Transverse colon (tissue), 4 donors: ENCODE measurements around the gene TRMT2A. TPM values are rescaled to one million over a fixed set of nuclear protein-coding genes. Genes with fewer than 3 reads are reported as not detected.
A peak's percentile ranks its signal among the peaks of the same experiment; 100 is the strongest.

Experiments used
- DNase-seq: peaks from one replicate; pipeline ENCODE4 v3.0.0-alpha.2; 2019
- H3K27ac ChIP-seq, 4 donors: fragments of 200-600 bp; sonication (generic); 2 replicates each; pipeline ENCODE4 v1.5.1; 2016 to 2018; ENCODE audit warnings: inconsistent platforms in 4 of 4
- H3K27me3 ChIP-seq: fragments of 200-600 bp; sonication (generic); 2 replicates; pipeline ENCODE4 v1.5.1; 2017; ENCODE audit warnings: inconsistent platforms
- H3K36me3 ChIP-seq, 4 donors: fragments of 200-600 bp; sonication (generic); 2 replicates each; pipeline ENCODE4 v1.5.1; 2017 to 2019; ENCODE audit warnings: inconsistent platforms in 4 of 4
- H3K4me1 ChIP-seq, 4 donors: fragments of 200-600 bp; sonication (generic); 2 replicates each; pipeline ENCODE4 v1.5.1; 2017 to 2020; ENCODE audit warnings: inconsistent platforms in 4 of 4
- H3K4me3 ChIP-seq, 4 donors: fragments of 200-600 bp; sonication (generic); 1 replicate in 1 of 4; 2 replicates in 3 of 4; pipeline versions ENCODE4 v1.5.1 to v1.6.1; 2017 to 2019; ENCODE audit warnings: inconsistent platforms in 4 of 4
- H3K9me3 ChIP-seq, 2 donors: fragments of 200-600 bp; sonication (generic); 2 replicates each; pipeline ENCODE4 v1.5.1; 2017 to 2019; ENCODE audit warnings: inconsistent platforms in 2 of 2
- CTCF ChIP-seq, 5 experiments: fragments of 200-600 bp in 3 of 5; fragments of 450-650 bp in 2 of 5; sonication (generic) in 3 of 5; IDR thresholded peaks; 1 replicate in 2 of 5; 2 replicates in 3 of 5; pipeline ENCODE4 v1.5.1; 2016 to 2017; ENCODE audit warnings: antibody characterized with exemption in 5 of 5, inconsistent platforms in 3 of 5, mild to moderate bottlenecking in 2 of 5, moderate library complexity in 1 of 5
- EP300 ChIP-seq: sonication (generic); formaldehyde crosslinking; IDR thresholded peaks from one replicate; pipeline ENCODE4 v1.6.1; 2017; ENCODE audit warnings: antibody characterized with exemption, low read depth
- POLR2A ChIP-seq: fragments of 450-650 bp; IDR thresholded peaks from one replicate; pipeline ENCODE4 v1.6.1; 2016; ENCODE audit warnings: antibody characterized with exemption, mild to moderate bottlenecking, moderate library complexity
- POLR2AphosphoS5 ChIP-seq, 3 donors: sonication (generic); formaldehyde crosslinking; IDR thresholded peaks; one replicate each; pipeline ENCODE4 v1.6.1; 2016; ENCODE audit warnings: antibody characterized with exemption in 3 of 3
- WGBS, 2 donors: methylation state at CpG; one replicate each; pipeline ENCODE4 v1.1.5; 2018; ENCODE audit warnings: low coverage in 1 of 2; 5-methylcytosine and 5-hydroxymethylcytosine counted together
- in situ Hi-C, 4 donors: fragments of 200-750 bp; cut with MboI; loops; one replicate each; pipeline versions ENCODE4 v1.15.0 to v1.15.1; 2017; ENCODE audit warnings: low sequenced_read_pairs in 3 of 4, low pct_ligation_motif_present in 1 of 4, low pct_unique_long_range_greater_than_20kb in 1 of 4
- intact Hi-C: fragments of 100-400 bp; cut with DNase I; formaldehyde crosslinking; loops from one replicate; pipeline ENCODE4 v1.15.1; 2023; ENCODE audit warnings: low total_unique reads
- total RNA-seq, 4 donors: library from RNA; depleted of rRNA; stranded (reverse); fragments of >200 nt; gene quantifications; one replicate each; pipeline ENCODE4 v1.1.0, GENCODE V29; 2016

TRMT2A gene
- total RNA-seq, 4 donors from 2014 or later, result 38.6 to 77.4 (median 46.5) TPM

GRCh38 chr22:20138868-20139267 lies 21.8 kb upstream of the TRMT2A start:
- TF ChIP-seq CTCF (IDR thresholded peaks at IDR 0.05) (no peak), EP300 (no peak), POLR2AphosphoS5 (IDR thresholded peaks at IDR 0.05) (no peak), POLR2A (no peak)
- WGBS, 2 donors, result 87% methylated on average over 11 of the region's 16 CpGs; no CpG with 5 or more reads in 1 of the 2 donors
- Histone ChIP-seq H3K27ac (no peak overlapping the region), H3K36me3 (no peaks in the 10 kb centered on the region), H3K4me3 (no peak overlapping the region), H3K4me1 (peaks cover 13 to 30% (median 17%) of the 10 kb centered on the region in 4 donors), H3K9me3 (no peaks in the 10 kb centered on the region), H3K27me3 (no peaks in the 10 kb centered on the region)
- intact Hi-C loops (no loop called here), in situ Hi-C loops (no loop called here)
- DNase-seq, result no peak

DNA sequence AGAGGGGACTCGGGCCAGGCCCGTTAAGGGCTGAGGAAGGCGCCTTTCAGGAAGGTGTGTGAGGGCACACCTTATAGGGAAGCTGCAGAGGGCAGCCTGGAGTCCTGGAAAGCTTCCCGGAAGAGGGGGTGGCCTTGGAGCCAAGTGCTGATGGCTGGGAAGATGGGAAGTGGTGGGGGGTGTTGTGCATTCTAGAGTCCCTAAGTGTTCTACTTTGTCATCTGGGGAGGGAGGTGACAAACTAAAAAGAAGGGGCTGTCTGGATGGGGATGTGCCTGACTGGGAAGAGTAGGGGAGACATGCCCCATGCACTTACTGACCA lies 21.4 kb upstream of the TRMT2A start:
- no peak for DNase-seq
- Histone ChIP-seq H3K9me3 (no peaks in the 10 kb centered on the region), H3K27ac (peak overlapping the region in 1 of 4 donors; percentile 4), H3K27me3 (no peaks in the 10 kb centered on the region), H3K4me1 (peaks cover 13 to 33% (median 21%) of the 10 kb centered on the region in 4 donors), H3K36me3 (no peaks in the 10 kb centered on the region), H3K4me3 (no peak overlapping the region)
- TF ChIP-seq POLR2AphosphoS5 (IDR thresholded peaks at IDR 0.05), result no peak
- no peak for TF ChIP-seq EP300
- no peak for TF ChIP-seq CTCF (IDR thresholded peaks at IDR 0.05)
- TF ChIP-seq POLR2A, result no peak
- in situ Hi-C loops, result no loop called here
- intact Hi-C loops, result no loop called here
- 51% methylated on average over 4 of the region's 4 CpGs; no CpG with 5 or more reads in 1 of the 2 donors for WGBS, 2 donors

- Histone ChIP-seq H3K9me3 (no peaks in the 10 kb centered on the region), H3K36me3 (no peaks in the 10 kb centered on the region), H3K27ac (peak overlapping the region in 1 of 4 donors; percentile 4), H3K4me3 (no peak overlapping the region), H3K27me3 (no peaks in the 10 kb centered on the region), H3K4me1 (peaks cover 19 to 39% (median 25%) of the 10 kb centered on the region in 4 donors)
- intact Hi-C loops, result no loop called here
- in situ Hi-C loops, result no loop called here
- 46% methylated on average over 24 of the region's 26 CpGs; no CpG with 5 or more reads in 1 of the 2 donors for WGBS, 2 donors
- TF ChIP-seq POLR2AphosphoS5 (IDR thresholded peaks at IDR 0.05) (no peak), CTCF (IDR thresholded peaks at IDR 0.05) (no peak), POLR2A (no peak), EP300 (no peak)
- no peak for DNase-seq
Measured at GRCh38 chr22:20137671-20138416, 20.8 kb upstream of the TRMT2A start.

DNA sequence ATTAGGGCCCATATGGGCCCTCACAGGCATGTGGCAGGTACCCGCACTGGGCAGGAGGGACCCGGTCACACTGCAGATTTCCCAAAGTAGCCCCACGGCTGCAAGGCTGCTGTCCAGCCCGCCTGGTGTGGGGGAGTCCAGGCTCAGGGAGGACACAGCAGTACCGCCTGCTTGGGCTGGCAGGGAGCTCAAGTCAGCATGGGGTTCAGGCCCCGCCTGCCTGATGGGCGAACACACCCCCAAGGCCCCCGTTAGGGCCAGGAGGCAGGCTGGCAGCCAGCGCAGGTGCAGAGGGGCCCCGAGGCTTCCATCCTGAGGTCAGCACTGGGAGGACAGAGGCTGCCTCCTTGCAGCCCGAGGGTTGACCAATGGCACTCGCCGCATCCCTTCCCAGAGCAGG lies 20.1 kb upstream of the TRMT2A start:
- no peak for DNase-seq
- no peaks in the 10 kb centered on the region for H3K9me3 ChIP-seq
- peak overlapping the region in 1 of 4 donors; percentile 4 for H3K27ac ChIP-seq
- in situ Hi-C loops (no loop called here), intact Hi-C loops (no loop called here)
- H3K27me3 ChIP-seq, result no peaks in the 10 kb centered on the region
- 83% methylated on average over 7 of the region's 13 CpGs; no CpG with 5 or more reads in 1 of the 2 donors for WGBS, 2 donors
- H3K4me1 ChIP-seq, result peaks cover 24 to 45% (median 32%) of the 10 kb centered on the region in 4 donors
- H3K4me3 ChIP-seq, result no peak overlapping the region
- no peak for TF ChIP-seq CTCF (IDR thresholded peaks at IDR 0.05)
- TF ChIP-seq EP300, result no peak
- no peak for TF ChIP-seq POLR2A
- no peak for TF ChIP-seq POLR2AphosphoS5 (IDR thresholded peaks at IDR 0.05)
- no peaks in the 10 kb centered on the region for H3K36me3 ChIP-seq
